Activated naive CD8-positive, alpha-beta T cell treated with anti-CD3 and anti-CD28 coated beads for 36 hours (primary cell): ENCODE results near the gene P2RY6. TPM values are rescaled to one million over a fixed set of nuclear protein-coding genes. Genes with fewer than 3 reads are reported as not detected.
A peak's percentile ranks its signal among the peaks of the same experiment; 100 is the strongest.

Source experiments
- DNase-seq: peaks from one replicate; pipeline ENCODE4 v3.0.0; 2021
- H3K27ac Mint-ChIP-seq: one replicate; pipeline ENCODE4 v1.8.0; 2022; ENCODE audit warnings: mild to moderate bottlenecking, moderate library complexity, mixed read lengths
- H3K27me3 Mint-ChIP-seq: one replicate; pipeline ENCODE4 v1.8.0; 2022; ENCODE audit warnings: mild to moderate bottlenecking, mixed read lengths
- H3K36me3 Mint-ChIP-seq: one replicate; pipeline ENCODE4 v1.8.0; 2021; ENCODE audit warnings: mild to moderate bottlenecking, mixed read lengths
- H3K4me1 Mint-ChIP-seq: one replicate; pipeline ENCODE4 v1.8.0; 2021; ENCODE audit warnings: mixed read lengths
- H3K4me3 Mint-ChIP-seq: one replicate; pipeline ENCODE4 v1.8.0; 2022; ENCODE audit warnings: mild to moderate bottlenecking, moderate library complexity, mixed read lengths
- H3K9me3 Mint-ChIP-seq: one replicate; pipeline ENCODE4 v1.8.0; 2022; ENCODE audit warnings: mixed read lengths
- total RNA-seq, 2 experiments: library from RNA; stranded (reverse); gene quantifications; one replicate each; pipeline ENCODE4 v1.2.3, GENCODE V29; 2021

P2RY6 gene
- total RNA-seq, 2 experiments from 2014 or later: not detected

GRCh38 chr11:73333173-73333572 lies 61.0 kb downstream of the P2RY6 start:
- peaks cover 1% of the 10 kb centered on the region for H3K4me1 Mint-ChIP-seq
- no peak for DNase-seq
- no peaks in the 10 kb centered on the region for H3K27me3 Mint-ChIP-seq
- H3K4me3 Mint-ChIP-seq: no peak overlapping the region
- no peaks in the 10 kb centered on the region for H3K9me3 Mint-ChIP-seq
- H3K36me3 Mint-ChIP-seq: no peaks in the 10 kb centered on the region
- no peak overlapping the region for H3K27ac Mint-ChIP-seq

GRCh38 chr11:73333640-73334383 lies 61.7 kb downstream of the P2RY6 start:
- no peaks in the 10 kb centered on the region for H3K36me3 Mint-ChIP-seq
- no peak overlapping the region for H3K4me3 Mint-ChIP-seq
- H3K27me3 Mint-ChIP-seq: no peaks in the 10 kb centered on the region
- peaks cover 1% of the 10 kb centered on the region for H3K4me1 Mint-ChIP-seq
- no peaks in the 10 kb centered on the region for H3K9me3 Mint-ChIP-seq
- no peak for DNase-seq
- no peak overlapping the region for H3K27ac Mint-ChIP-seq

- H3K4me3 Mint-ChIP-seq: no peak overlapping the region
- no peaks in the 10 kb centered on the region for H3K36me3 Mint-ChIP-seq
- no peak for DNase-seq
- H3K4me1 Mint-ChIP-seq: peaks cover 1% of the 10 kb centered on the region
- no peaks in the 10 kb centered on the region for H3K9me3 Mint-ChIP-seq
- H3K27me3 Mint-ChIP-seq: no peaks in the 10 kb centered on the region
- H3K27ac Mint-ChIP-seq: no peak overlapping the region
Observed at GRCh38 chr11:73334384-73335203, 62.5 kb downstream of the P2RY6 start.

- no peaks in the 10 kb centered on the region for H3K9me3 Mint-ChIP-seq
- DNase-seq: peak; percentile 69
- H3K27me3 Mint-ChIP-seq: no peaks in the 10 kb centered on the region
- H3K4me1 Mint-ChIP-seq: peaks cover 1% of the 10 kb centered on the region
- H3K36me3 Mint-ChIP-seq: no peaks in the 10 kb centered on the region
- H3K4me3 Mint-ChIP-seq: no peak overlapping the region
- H3K27ac Mint-ChIP-seq: no peak overlapping the region
Observed at GRCh38 chr11:73335204-73335923, 63.2 kb downstream of the P2RY6 start.

GRCh38 chr11:73337846-73338245 lies 65.7 kb downstream of the P2RY6 start:
- Mint-ChIP-seq H3K9me3 (no peaks in the 10 kb centered on the region), H3K4me1 (peaks cover 1% of the 10 kb centered on the region), H3K27ac (no peak overlapping the region), H3K36me3 (no peaks in the 10 kb centered on the region), H3K4me3 (no peak overlapping the region), H3K27me3 (no peaks in the 10 kb centered on the region)
- DNase-seq: no peak

GRCh38 chr11:73338279-73338678 lies 66.1 kb downstream of the P2RY6 start:
- DNase-seq: no peak
- Mint-ChIP-seq H3K27ac (no peak overlapping the region), H3K36me3 (no peaks in the 10 kb centered on the region), H3K4me1 (peaks cover 1% of the 10 kb centered on the region), H3K9me3 (no peaks in the 10 kb centered on the region), H3K4me3 (no peak overlapping the region), H3K27me3 (no peaks in the 10 kb centered on the region)

GRCh38 chr11:73340164-73340563 lies 68.0 kb downstream of the P2RY6 start:
- H3K9me3 Mint-ChIP-seq: no peaks in the 10 kb centered on the region
- H3K4me1 Mint-ChIP-seq: peaks cover 1% of the 10 kb centered on the region
- H3K4me3 Mint-ChIP-seq: no peak overlapping the region
- no peaks in the 10 kb centered on the region for H3K27me3 Mint-ChIP-seq
- no peak overlapping the region for H3K27ac Mint-ChIP-seq
- H3K36me3 Mint-ChIP-seq: no peaks in the 10 kb centered on the region
- no peak for DNase-seq

GRCh38 chr11:73342633-73343032 lies 70.5 kb downstream of the P2RY6 start:
- Mint-ChIP-seq H3K9me3 (no peaks in the 10 kb centered on the region), H3K4me1 (no peaks in the 10 kb centered on the region), H3K36me3 (no peaks in the 10 kb centered on the region), H3K4me3 (no peak overlapping the region), H3K27ac (no peak overlapping the region), H3K27me3 (no peaks in the 10 kb centered on the region)
- DNase-seq: no peak

- DNase-seq: no peak
- Mint-ChIP-seq H3K27me3 (no peaks in the 10 kb centered on the region), H3K4me3 (no peak overlapping the region), H3K9me3 (no peaks in the 10 kb centered on the region), H3K36me3 (no peaks in the 10 kb centered on the region), H3K4me1 (no peaks in the 10 kb centered on the region), H3K27ac (no peak overlapping the region)
Observed at GRCh38 chr11:73343076-73343873, 71.1 kb downstream of the P2RY6 start.

- H3K27me3 Mint-ChIP-seq: no peaks in the 10 kb centered on the region
- no peaks in the 10 kb centered on the region for H3K36me3 Mint-ChIP-seq
- H3K4me1 Mint-ChIP-seq: no peaks in the 10 kb centered on the region
- no peak overlapping the region for H3K4me3 Mint-ChIP-seq
- no peaks in the 10 kb centered on the region for H3K9me3 Mint-ChIP-seq
- DNase-seq: no peak
- H3K27ac Mint-ChIP-seq: no peak overlapping the region
Observed at GRCh38 chr11:73344191-73344607, 72.1 kb downstream of the P2RY6 start.

GRCh38 chr11:73345481-73346160 lies 73.5 kb downstream of the P2RY6 start:
- H3K27ac Mint-ChIP-seq: no peak overlapping the region
- H3K4me3 Mint-ChIP-seq: no peak overlapping the region
- no peaks in the 10 kb centered on the region for H3K9me3 Mint-ChIP-seq
- H3K27me3 Mint-ChIP-seq: no peaks in the 10 kb centered on the region
- no peak for DNase-seq
- no peaks in the 10 kb centered on the region for H3K36me3 Mint-ChIP-seq
- no peaks in the 10 kb centered on the region for H3K4me1 Mint-ChIP-seq

- Mint-ChIP-seq H3K36me3 (no peaks in the 10 kb centered on the region), H3K27me3 (no peaks in the 10 kb centered on the region), H3K4me1 (no peaks in the 10 kb centered on the region), H3K27ac (no peak overlapping the region), H3K9me3 (no peaks in the 10 kb centered on the region), H3K4me3 (no peak overlapping the region)
- no peak for DNase-seq
Observed at GRCh38 chr11:73346186-73346935, 74.2 kb downstream of the P2RY6 start.

- Mint-ChIP-seq H3K4me1 (no peaks in the 10 kb centered on the region), H3K36me3 (no peaks in the 10 kb centered on the region), H3K9me3 (no peaks in the 10 kb centered on the region), H3K27me3 (no peaks in the 10 kb centered on the region), H3K27ac (no peak overlapping the region), H3K4me3 (no peak overlapping the region)
- DNase-seq: no peak
Observed at GRCh38 chr11:73347067-73347466, 74.9 kb downstream of the P2RY6 start.
